Esophagus muscularis mucosa (tissue), 4 donors: ENCODE results near the gene CDHR5. TPM values are rescaled to one million over a fixed set of nuclear protein-coding genes. Genes with fewer than 3 reads are reported as not detected.

Source experiments
- DNase-seq: peaks from one replicate; pipeline ENCODE4 v3.0.0-alpha.2; 2017; ENCODE audit errors: extremely low spot score
- H3K27ac ChIP-seq, 4 donors: fragments of 200-600 bp; sonication (generic); replicated peaks in 1 of 4; 1 replicate in 3 of 4; 2 replicates in 1 of 4; pipeline ENCODE4 v1.5.1; 2016 to 2019; ENCODE audit warnings: mild to moderate bottlenecking in 1 of 4
- H3K27me3 ChIP-seq, 4 donors: fragments of 200-600 bp; sonication (generic); one replicate each; pipeline versions ENCODE4 v1.5.1 to v1.6.0; 2016 to 2019
- H3K36me3 ChIP-seq, 4 donors: fragments of 200-600 bp; sonication (generic); one replicate each; pipeline ENCODE4 v1.5.1; 2016 to 2019
- H3K4me1 ChIP-seq, 4 donors: fragments of 200-600 bp; sonication (generic); one replicate each; pipeline ENCODE4 v1.5.1; 2016 to 2019
- H3K4me3 ChIP-seq, 4 donors: fragments of 200-600 bp; sonication (generic); 1 replicate in 2 of 4; 2 replicates in 2 of 4; pipeline ENCODE4 v1.5.1; 2016 to 2019; ENCODE audit warnings: mild to moderate bottlenecking in 4 of 4, moderate library complexity in 1 of 4
- H3K9me3 ChIP-seq, 4 donors: fragments of 200-600 bp; sonication (generic); 1 replicate in 3 of 4; 2 replicates in 1 of 4; pipeline ENCODE4 v1.5.1; 2016 to 2019
- EP300 ChIP-seq: sonication (generic); formaldehyde crosslinking; IDR thresholded peaks from one replicate; pipeline ENCODE4 v1.6.1; 2017; ENCODE audit warnings: antibody characterized with exemption
- POLR2A ChIP-seq: fragments of 450-650 bp; IDR thresholded peaks from one replicate; pipeline ENCODE4 v1.6.1; 2017; ENCODE audit warnings: antibody characterized with exemption, moderate library complexity, mild to moderate bottlenecking, low read depth
- POLR2AphosphoS5 ChIP-seq, 2 donors: sonication (generic); formaldehyde crosslinking; IDR thresholded peaks; one replicate each; pipeline ENCODE4 v1.6.1; 2017; ENCODE audit warnings: antibody characterized with exemption in 2 of 2
- WGBS: methylation state at CpG from one replicate; pipeline ENCODE4 v1.1.5; 2018; 5-methylcytosine and 5-hydroxymethylcytosine counted together
- intact Hi-C: fragments of 100-400 bp; cut with DNase I; formaldehyde crosslinking; loops from one replicate; pipeline ENCODE4 v1.15.1; 2023
- total RNA-seq, 4 donors: library from RNA; depleted of rRNA; stranded (reverse); fragments of >200 nt; gene quantifications; one replicate each; pipeline versions ENCODE4 v1.1.0 to v1.2.1, GENCODE V29; 2016
- TF ChIP-seq, protein P1 (sequence below), 3 experiments: fragments of 200-600 bp in 2 of 3; fragments of 450-650 bp in 1 of 3; sonication (generic) in 2 of 3; IDR thresholded peaks; one replicate each; pipeline ENCODE4 v1.5.1; 2017 to 2019; ENCODE audit warnings: antibody characterized with exemption in 3 of 3, mild to moderate bottlenecking in 2 of 3, moderate library complexity in 1 of 3

The CDHR5 gene
- total RNA-seq, 4 donors from 2014 or later, result 1.3 TPM; not detected in 3

DNA sequence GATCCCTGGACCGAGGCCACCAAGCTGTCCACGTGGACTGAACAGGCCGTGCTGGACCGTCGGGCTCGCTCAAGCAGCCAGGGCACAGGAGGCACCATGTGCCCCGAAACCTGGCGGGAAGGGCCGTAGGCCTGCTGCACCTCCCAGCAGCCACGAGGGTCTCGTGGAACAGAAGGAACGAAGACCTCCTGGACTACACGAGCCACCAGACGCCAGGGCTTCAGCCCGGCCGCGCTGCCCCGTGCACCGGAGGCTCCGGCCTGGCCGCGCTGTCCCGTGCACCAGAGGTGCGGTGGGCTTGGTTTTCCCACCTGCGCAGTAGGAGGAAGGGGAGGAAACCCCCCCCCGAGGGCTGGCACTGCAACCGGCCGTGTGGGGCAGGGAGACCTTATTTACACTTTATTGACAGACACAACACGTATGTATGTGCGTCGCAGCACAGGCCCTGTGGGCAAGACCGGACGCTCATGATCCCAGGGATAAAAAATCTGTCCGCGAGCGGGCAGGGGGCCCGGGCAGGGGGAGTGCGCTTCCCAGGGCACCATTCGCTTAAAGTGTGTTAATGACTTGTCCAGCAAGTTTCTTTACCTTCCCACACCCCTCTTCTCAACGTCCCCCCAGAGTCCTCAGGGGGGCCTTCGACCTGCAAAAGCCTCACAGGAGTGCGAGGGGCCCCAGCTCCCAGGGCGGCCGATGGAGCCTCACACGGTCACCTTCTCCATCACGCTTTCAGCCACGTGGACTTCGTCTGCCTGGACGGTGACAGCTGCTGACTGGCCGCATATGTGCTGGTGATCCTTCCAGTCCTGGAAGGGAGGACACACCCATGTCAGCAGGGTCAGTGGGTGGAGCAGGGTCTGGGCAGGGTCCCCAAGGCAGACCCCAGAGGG is 19.3 kb upstream of the CDHR5 start:
- 80% methylated on average over 27 of the region's 50 CpGs for WGBS

DNA sequence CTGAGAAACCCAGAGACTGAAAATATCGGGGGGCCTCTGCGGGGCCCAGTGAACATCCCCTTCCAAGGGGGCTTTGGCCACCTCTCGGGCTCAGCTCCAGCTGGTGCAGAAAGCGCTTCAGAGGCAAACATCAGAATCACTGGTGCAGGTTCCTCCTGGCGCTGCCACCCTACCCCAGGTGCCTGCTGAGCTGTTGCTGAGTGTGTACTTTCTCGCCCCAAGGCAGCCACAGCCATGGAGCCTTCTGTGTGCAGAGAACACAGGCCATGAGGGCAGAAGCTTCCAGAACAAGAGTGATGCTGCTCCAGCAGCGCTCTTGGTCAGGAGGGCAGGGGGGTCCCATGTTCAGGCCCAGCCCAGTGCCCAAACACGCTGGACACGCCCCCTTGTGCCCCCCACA is 18.6 kb upstream of the CDHR5 start:
- no peaks in the 10 kb centered on the region for H3K9me3 ChIP-seq
- H3K4me3 ChIP-seq, result no peak overlapping the region
- WGBS, result 96% methylated on average over 6 of the region's 9 CpGs
- TF ChIP-seq POLR2AphosphoS5 (IDR thresholded peaks at IDR 0.05), result no peak
- TF ChIP-seq, protein P1, sequence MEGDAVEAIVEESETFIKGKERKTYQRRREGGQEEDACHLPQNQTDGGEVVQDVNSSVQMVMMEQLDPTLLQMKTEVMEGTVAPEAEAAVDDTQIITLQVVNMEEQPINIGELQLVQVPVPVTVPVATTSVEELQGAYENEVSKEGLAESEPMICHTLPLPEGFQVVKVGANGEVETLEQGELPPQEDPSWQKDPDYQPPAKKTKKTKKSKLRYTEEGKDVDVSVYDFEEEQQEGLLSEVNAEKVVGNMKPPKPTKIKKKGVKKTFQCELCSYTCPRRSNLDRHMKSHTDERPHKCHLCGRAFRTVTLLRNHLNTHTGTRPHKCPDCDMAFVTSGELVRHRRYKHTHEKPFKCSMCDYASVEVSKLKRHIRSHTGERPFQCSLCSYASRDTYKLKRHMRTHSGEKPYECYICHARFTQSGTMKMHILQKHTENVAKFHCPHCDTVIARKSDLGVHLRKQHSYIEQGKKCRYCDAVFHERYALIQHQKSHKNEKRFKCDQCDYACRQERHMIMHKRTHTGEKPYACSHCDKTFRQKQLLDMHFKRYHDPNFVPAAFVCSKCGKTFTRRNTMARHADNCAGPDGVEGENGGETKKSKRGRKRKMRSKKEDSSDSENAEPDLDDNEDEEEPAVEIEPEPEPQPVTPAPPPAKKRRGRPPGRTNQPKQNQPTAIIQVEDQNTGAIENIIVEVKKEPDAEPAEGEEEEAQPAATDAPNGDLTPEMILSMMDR (IDR thresholded peaks at IDR 0.05), result no peak
- no peak for TF ChIP-seq POLR2A
- no peak for TF ChIP-seq EP300
- no peak for DNase-seq
- H3K36me3 ChIP-seq, result peaks cover 5 to 66% (median 41%) of the 10 kb centered on the region in 4 donors
- peaks cover 9 to 19% (median 16%) of the 10 kb centered on the region in 4 donors for H3K4me1 ChIP-seq
- intact Hi-C loops, result no loop called here
- H3K27ac ChIP-seq, result no peak overlapping the region
- peaks cover 0 to 24% (median 0%) of the 10 kb centered on the region in 4 donors for H3K27me3 ChIP-seq

More for the DNA sequence above, 19.3 kb upstream of the CDHR5 start:
- Histone ChIP-seq H3K36me3 (peaks cover 5 to 69% (median 41%) of the 10 kb centered on the region in 4 donors), H3K9me3 (no peaks in the 10 kb centered on the region), H3K4me1 (peaks cover 3 to 14% (median 12%) of the 10 kb centered on the region in 4 donors), H3K27ac (no peak overlapping the region), H3K27me3 (peaks cover 0 to 17% (median 0%) of the 10 kb centered on the region in 4 donors), H3K4me3 (no peak overlapping the region)
- TF ChIP-seq POLR2A (no peak), POLR2AphosphoS5 (IDR thresholded peaks at IDR 0.05) (no peak), EP300 (no peak)
- TF ChIP-seq, protein P1 (IDR thresholded peaks at IDR 0.05), result no peak
- intact Hi-C loops, result no loop called here
- DNase-seq, result no peak

DNA sequence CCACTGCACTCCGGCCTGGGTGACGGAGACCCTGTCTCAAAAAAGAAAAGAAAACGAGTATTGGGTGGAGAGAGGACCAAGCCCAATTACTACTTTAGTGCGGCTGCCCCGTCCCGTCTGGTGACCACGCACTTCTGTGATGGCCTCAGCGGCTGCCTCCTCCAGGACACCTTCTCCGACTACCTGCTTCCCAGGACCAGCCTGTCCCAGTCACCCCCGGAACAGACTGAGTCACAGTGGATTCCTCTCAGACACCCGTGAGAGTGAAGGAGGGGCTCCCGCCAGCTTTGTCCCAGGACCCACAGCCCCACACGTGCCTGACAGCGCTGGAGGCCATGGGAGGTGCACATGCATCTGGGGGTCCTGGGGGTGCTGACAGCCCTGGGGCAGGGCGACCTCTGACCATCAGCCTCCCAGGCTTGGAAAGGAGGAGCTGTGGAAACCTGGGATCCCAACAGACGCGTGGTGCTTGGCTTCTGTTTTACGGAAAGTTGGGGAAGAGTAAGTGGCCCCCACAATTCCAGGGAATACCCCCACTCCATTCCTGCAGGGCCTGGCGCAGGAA is 17.1 kb upstream of the CDHR5 start:
- Histone ChIP-seq H3K36me3 (peaks cover 5 to 55% (median 39%) of the 10 kb centered on the region in 4 donors), H3K9me3 (no peaks in the 10 kb centered on the region), H3K27ac (no peak overlapping the region), H3K4me3 (no peak overlapping the region), H3K4me1 (peaks cover 20 to 34% (median 28%) of the 10 kb centered on the region in 4 donors), H3K27me3 (peaks cover 0 to 39% (median 3%) of the 10 kb centered on the region in 4 donors)
- TF ChIP-seq POLR2A (no peak), EP300 (no peak), POLR2AphosphoS5 (IDR thresholded peaks at IDR 0.05) (no peak)
- TF ChIP-seq, protein P1 (IDR thresholded peaks at IDR 0.05), result no peak
- intact Hi-C loops, result no loop called here
- DNase-seq, result no peak
- WGBS, result 89% methylated on average over 16 of the region's 19 CpGs

GRCh38 chr11:640021-640706 is 15.4 kb upstream of the CDHR5 start:
- Histone ChIP-seq H3K4me3 (no peak overlapping the region), H3K4me1 (peaks cover 25 to 43% (median 37%) of the 10 kb centered on the region in 4 donors), H3K27me3 (peaks cover 0 to 44% (median 3%) of the 10 kb centered on the region in 4 donors), H3K9me3 (no peaks in the 10 kb centered on the region), H3K36me3 (peaks cover 5 to 45% (median 30%) of the 10 kb centered on the region in 4 donors), H3K27ac (no peak overlapping the region)
- TF ChIP-seq, protein P1 (IDR thresholded peaks at IDR 0.05), result no peak
- TF ChIP-seq POLR2AphosphoS5 (IDR thresholded peaks at IDR 0.05), result no peak
- TF ChIP-seq POLR2A, result no peak
- TF ChIP-seq EP300, result no peak
- intact Hi-C loops, result no loop called here
- DNase-seq, result no peak
- 59% methylated on average over 19 of the region's 69 CpGs for WGBS
